NT2/D1 (cell line): ENCODE measurements around the gene PEX5L.

Source experiments
- DNase-seq: peaks from one replicate; pipeline ENCODE4 v3.0.0-alpha.2; 2011; ENCODE audit warnings: low read depth, low spot score
- H3K27me3 ChIP-seq: 2 replicates; pipeline ENCODE4 v1.6.0; 2011; ENCODE audit warnings: mild to moderate bottlenecking; ENCODE audit not compliant: insufficient read length, insufficient read depth
- H3K36me3 ChIP-seq: 2 replicates; pipeline ENCODE4 v1.6.1; 2011; ENCODE audit warnings: mild to moderate bottlenecking, low read length, mixed read lengths; ENCODE audit not compliant: insufficient read depth, insufficient read length
- H3K4me1 ChIP-seq: 2 replicates; pipeline ENCODE4 v1.5.1; 2011; ENCODE audit not compliant: insufficient read depth, insufficient read length
- H3K4me3 ChIP-seq: 2 replicates; pipeline ENCODE4 v1.5.1; 2011; ENCODE audit warnings: low read depth; ENCODE audit not compliant: insufficient read length
- H3K9ac ChIP-seq: 2 replicates; pipeline ENCODE4 v1.6.0; 2011; ENCODE audit warnings: low read depth; ENCODE audit not compliant: insufficient read length
- H3K9me3 ChIP-seq: 2 replicates; pipeline ENCODE4 v1.5.1; 2011; ENCODE audit warnings: mild to moderate bottlenecking, low read length; ENCODE audit not compliant: insufficient read depth
- SUZ12 ChIP-seq: IDR thresholded peaks from 2 replicates; pipeline ENCODE4 v1.6.1; 2011; ENCODE audit not compliant: insufficient read length, insufficient read depth; ENCODE audit errors: extremely low read depth
- YY1 ChIP-seq: IDR thresholded peaks from 2 replicates; pipeline ENCODE4 v1.6.1; 2011; ENCODE audit not compliant: insufficient read length, insufficient read depth
- ZNF274 ChIP-seq: IDR thresholded peaks from 2 replicates; pipeline ENCODE4 v1.6.1; 2011; ENCODE audit warnings: mild to moderate bottlenecking, low read depth, low read length

The PEX5L gene

DNA sequence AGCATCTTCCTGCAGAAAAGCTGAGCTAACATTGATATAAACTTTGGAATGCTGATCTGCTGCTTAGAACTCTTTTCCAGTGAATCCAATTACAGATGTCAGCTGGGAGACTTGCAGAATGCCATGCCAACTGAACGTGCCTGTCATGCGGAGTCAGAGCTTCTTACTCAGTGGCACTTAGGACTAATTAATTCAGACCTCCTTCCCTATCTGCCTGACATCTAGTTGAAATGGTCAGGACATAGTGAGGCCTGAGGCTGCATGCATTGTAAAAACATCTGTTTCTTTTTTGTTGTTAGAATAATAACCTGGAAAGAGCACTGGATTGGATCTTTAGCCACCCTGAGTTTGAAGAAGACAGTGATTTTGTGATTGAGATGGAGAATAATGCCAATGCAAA lies 271.3 kb downstream of the PEX5L start:
- Histone ChIP-seq H3K4me3 (no peak overlapping the region), H3K9ac (no peak overlapping the region), H3K27me3 (no peaks in the 10 kb centered on the region), H3K9me3 (no peaks in the 10 kb centered on the region), H3K4me1 (no peaks in the 10 kb centered on the region), H3K36me3 (peaks cover 52% of the 10 kb centered on the region)
- no peak for DNase-seq
- TF ChIP-seq YY1: no peak
- TF ChIP-seq ZNF274: no peak
- TF ChIP-seq SUZ12: no peak

GRCh38 chr3:179760944-179761343 lies 275.8 kb downstream of the PEX5L start:
- Histone ChIP-seq H3K4me3 (no peak overlapping the region), H3K9ac (no peak overlapping the region), H3K4me1 (no peaks in the 10 kb centered on the region), H3K27me3 (no peaks in the 10 kb centered on the region), H3K9me3 (no peaks in the 10 kb centered on the region), H3K36me3 (peaks cover 44% of the 10 kb centered on the region)
- no peak for DNase-seq
- TF ChIP-seq YY1 (no peak), SUZ12 (no peak), ZNF274 (no peak)

DNA sequence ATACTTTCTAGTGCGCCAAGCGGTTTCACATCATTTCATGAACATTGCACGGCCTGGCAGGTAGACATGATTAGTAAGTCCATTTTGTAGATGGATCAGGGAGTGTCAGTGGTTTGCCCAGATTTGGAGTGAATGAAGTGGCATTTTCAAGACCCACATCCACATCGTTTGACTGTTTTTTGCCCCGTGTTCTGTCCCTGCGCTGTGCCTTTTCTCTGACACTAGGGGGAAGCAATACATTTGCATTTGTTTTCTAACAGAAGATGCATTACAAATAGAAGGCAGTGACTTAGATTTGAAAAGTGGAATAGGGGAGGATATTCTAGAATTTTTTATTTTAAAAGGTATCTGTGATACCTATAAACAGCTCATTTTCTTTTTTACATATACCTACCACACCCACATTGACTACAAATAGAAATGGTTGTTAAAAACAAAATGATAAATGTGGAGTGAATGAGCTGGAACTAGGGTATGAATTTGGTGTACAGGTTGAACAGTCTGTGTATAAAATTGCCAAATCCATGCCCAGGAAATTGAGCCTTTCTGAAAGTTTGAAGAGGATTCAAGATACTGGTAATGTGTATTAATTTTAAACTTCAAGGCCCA lies 285.9 kb downstream of the PEX5L start:
- Histone ChIP-seq H3K36me3 (peaks cover 13% of the 10 kb centered on the region), H3K4me1 (no peaks in the 10 kb centered on the region), H3K9me3 (no peaks in the 10 kb centered on the region), H3K4me3 (no peak overlapping the region), H3K27me3 (no peaks in the 10 kb centered on the region), H3K9ac (no peak overlapping the region)
- TF ChIP-seq YY1 (no peak), SUZ12 (no peak), ZNF274 (no peak)
- no peak for DNase-seq

DNA sequence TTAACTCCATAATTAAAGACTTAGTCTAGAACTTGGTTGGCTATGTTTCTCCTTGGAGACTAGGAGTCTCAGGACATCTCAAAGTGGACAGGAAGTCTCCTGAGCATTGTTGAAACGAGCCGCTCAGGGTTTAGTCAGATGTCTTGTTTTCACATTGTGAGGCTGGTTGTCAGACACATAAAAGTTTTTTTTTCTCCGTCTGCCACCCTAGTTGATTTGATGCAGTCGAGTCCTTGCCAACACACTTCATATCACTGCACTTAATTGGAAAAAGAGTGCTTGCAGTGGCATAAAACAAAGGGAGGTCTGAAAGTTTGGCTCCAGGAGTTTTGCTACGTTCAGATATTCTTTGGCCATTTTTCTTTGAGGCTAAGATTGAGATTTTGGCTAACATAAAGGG lies 291.0 kb downstream of the PEX5L start:
- Histone ChIP-seq H3K9me3 (no peaks in the 10 kb centered on the region), H3K36me3 (peaks cover 28% of the 10 kb centered on the region), H3K4me3 (no peak overlapping the region), H3K9ac (no peak overlapping the region), H3K4me1 (no peaks in the 10 kb centered on the region), H3K27me3 (no peaks in the 10 kb centered on the region)
- TF ChIP-seq ZNF274 (no peak), YY1 (no peak), SUZ12 (no peak)
- DNase-seq: no peak

DNA sequence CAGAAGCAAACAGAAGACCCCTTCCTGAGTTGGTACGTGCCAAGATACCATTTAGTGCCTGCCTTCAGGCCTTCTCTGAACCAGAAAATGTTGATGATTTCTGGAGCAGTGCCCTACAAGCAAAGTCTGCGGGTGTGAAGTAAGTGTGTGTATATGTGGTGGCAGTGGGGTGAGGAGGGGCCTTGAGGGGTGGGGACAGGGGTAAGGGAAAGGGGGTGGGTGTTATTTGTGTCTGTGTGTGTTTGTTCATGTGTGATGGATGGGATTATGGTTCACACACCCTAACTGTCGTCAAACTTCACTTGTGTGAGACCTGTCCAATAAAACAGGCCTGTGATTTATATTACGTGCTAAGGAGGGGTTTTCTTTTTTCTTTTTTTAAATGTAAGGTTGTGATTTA lies 291.7 kb downstream of the PEX5L start:
- H3K4me1 ChIP-seq: no peaks in the 10 kb centered on the region
- H3K4me3 ChIP-seq: no peak overlapping the region
- H3K36me3 ChIP-seq: peaks cover 33% of the 10 kb centered on the region
- no peak overlapping the region for H3K9ac ChIP-seq
- no peak for TF ChIP-seq ZNF274
- no peaks in the 10 kb centered on the region for H3K9me3 ChIP-seq
- DNase-seq: no peak
- H3K27me3 ChIP-seq: no peaks in the 10 kb centered on the region
